Fibroblast of pulmonary artery (primary cell): ENCODE data around the gene SIRT1.
A peak's percentile ranks its signal among the peaks of the same experiment; 100 is the strongest.
"Not testable (repeated sequence)": the region's sequence is repeated elsewhere in the genome, so short reads cannot be mapped to it uniquely, and the experiment has no call there.

ENCODE experiments used
- DNase-seq: peaks from one replicate; pipeline ENCODE4 v3.0.0-alpha.2; 2010; ENCODE audit warnings: low read depth
- H3K4me3 ChIP-seq: replicated peaks from 2 replicates; pipeline ENCODE4 v1.5.1; 2011; ENCODE audit warnings: low read depth, mild to moderate bottlenecking, control low read depth, low read length, moderate library complexity
- TF ChIP-seq, protein P1 (sequence below): IDR thresholded peaks from 2 replicates; pipeline ENCODE4 v1.5.1; 2011; ENCODE audit warnings: mild to moderate bottlenecking, control low read depth, low read length, inconsistent platforms; ENCODE audit errors: missing control alignments

SIRT1 gene

DNA sequence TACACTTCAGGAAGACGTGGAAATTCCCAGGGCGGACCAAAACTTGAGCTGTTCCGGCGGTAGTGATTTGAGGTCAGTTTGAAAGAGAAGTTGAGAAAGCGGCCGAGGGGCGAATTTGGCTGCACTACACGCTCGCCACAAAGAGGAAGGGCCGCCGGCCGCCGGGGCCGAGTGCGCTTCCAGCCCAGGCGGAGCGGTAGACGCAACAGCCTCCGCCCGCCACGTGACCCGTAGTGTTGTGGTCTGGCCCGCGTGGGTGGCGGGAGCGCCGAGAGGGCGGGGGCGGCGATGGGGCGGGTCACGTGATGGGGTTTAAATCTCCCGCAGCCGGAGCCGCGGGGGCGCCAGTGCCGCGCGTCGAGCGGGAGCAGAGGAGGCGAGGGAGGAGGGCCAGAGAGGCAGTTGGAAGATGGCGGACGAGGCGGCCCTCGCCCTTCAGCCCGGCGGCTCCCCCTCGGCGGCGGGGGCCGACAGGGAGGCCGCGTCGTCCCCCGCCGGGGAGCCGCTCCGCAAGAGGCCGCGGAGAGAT lies at the start of gene SIRT1:
Gene SIRT1, plus strand, starts transcription at position 344 of the 529 bp plus-strand sequence. Its CDS starts 66 bp downstream, at position 410.
- peak; percentile 95 for DNase-seq
- H3K4me3 ChIP-seq = peak within 1 kb of the TSS; percentile 84
- TF ChIP-seq, protein P1, sequence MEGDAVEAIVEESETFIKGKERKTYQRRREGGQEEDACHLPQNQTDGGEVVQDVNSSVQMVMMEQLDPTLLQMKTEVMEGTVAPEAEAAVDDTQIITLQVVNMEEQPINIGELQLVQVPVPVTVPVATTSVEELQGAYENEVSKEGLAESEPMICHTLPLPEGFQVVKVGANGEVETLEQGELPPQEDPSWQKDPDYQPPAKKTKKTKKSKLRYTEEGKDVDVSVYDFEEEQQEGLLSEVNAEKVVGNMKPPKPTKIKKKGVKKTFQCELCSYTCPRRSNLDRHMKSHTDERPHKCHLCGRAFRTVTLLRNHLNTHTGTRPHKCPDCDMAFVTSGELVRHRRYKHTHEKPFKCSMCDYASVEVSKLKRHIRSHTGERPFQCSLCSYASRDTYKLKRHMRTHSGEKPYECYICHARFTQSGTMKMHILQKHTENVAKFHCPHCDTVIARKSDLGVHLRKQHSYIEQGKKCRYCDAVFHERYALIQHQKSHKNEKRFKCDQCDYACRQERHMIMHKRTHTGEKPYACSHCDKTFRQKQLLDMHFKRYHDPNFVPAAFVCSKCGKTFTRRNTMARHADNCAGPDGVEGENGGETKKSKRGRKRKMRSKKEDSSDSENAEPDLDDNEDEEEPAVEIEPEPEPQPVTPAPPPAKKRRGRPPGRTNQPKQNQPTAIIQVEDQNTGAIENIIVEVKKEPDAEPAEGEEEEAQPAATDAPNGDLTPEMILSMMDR = no peak

DNA sequence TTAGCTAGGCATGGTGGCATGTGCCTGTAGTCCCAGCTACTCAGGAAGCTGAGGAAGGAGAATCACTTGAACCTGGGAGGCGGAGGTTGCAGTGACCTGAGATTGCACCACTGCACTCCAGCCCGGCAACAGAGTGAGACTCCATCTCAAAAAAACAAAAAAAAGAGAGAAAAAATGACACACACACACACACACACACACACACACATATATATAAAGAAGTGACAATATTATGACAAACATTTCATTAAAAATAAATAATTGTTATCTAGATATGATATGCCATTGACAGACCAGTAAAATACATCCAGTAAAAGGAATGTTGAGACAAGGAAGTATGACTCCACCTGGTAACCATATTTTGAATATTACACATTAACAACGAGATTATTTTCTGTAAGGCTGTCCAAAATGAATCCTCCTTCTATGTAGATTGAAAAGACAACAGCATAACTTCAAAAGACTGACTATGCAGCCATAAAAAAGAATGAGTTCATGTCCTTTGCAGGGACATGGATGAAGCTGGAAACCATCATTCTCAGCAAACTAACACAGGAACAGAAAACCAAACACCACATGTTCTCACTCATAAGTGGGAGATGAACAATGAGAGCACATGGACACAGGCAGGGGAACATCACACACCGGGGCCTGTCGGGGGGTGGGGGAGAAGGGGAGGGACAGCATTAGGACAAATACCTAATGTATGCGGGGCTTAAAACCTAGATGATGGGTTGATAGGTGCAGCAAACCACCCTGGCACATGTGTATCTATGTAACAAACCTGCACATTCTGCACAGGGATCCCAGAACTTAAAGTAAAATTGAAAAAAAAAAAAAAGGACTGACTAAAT lies 48.7 kb upstream of the SIRT1 start:
- H3K4me3 ChIP-seq, DNase-seq: not testable (repeated sequence)

DNA sequence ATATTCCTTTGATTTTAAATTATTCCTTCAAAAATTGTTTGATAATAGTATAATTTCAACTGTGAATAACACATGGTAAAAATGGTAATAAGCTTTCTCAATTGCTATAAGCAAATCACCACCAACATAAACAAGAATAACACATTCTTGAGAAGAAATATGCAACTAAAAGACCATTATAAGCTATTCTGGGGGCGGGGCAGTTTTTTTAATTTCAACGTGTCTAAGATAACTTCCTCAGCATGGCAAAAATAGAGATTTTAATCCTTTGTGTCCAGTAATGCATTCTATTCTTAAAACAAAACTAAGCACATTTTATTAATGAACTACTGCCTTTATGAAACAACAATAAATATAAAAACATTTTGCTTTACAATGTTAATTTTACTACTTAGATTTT lies 48.0 kb upstream of the SIRT1 start:
- TF ChIP-seq, protein P1 = no peak
- no peak overlapping the region for H3K4me3 ChIP-seq

DNA sequence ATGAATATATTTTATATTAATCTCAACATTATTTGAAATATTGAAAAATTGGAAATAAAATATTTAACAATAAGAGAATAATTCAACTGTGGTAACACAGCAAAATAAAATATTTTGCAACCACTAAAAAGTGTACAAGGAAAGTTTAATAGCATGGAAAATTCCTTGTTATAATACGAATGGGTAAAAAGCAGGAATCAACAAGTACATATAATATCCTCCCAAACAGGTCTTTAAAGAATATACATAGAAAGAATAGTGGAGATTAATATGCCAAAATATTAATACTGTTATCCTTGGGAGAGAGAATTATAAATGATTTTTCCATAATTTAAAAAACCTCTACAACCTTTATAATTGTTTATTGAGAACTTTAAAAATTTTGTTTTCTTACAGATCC lies 47.5 kb upstream of the SIRT1 start:
- H3K4me3 ChIP-seq = peak overlapping the region; percentile 66
- DNase-seq = no peak
- TF ChIP-seq, protein P1 = no peak

More for the DNA sequence above, 48.0 kb upstream of the SIRT1 start:
- DNase-seq = no peak

DNA sequence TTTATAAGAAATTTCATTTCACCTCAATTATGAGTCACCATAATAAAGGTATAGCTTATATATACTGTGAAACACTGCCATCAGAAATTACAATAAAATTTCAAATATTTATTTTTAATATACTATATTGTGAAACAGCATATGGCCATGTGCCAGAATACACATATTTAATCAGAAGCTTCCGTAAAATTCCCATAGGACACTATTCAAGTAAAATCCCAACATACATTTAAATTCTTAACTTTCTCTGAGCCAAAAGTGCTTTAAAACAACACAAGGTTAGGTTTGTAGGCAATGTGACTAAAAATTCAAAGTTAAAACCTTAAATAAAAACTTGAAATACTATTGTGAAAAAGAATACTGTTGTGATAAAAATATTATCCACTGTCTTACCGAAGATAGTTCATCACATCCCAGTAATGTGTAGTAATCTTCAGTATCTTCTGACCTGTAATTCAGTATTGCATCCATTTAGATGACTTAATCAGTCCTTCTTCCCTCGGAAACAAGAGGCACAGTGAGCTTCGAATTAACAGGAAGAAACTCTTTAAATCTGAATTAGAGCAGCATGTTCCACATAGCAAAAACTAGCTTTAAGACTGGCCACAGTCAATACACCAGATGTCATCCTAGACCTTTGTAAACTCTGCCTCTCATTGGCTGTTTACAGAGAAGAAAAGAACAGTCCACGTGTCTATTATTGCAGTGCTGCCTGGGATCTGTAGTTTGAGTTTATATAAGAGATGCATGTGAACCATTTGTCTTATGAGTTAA lies 46.7 kb upstream of the SIRT1 start, which contains the start of gene DNAJC12:
Gene DNAJC12, minus strand, starts transcription at position 648 of the 774 bp plus-strand sequence. Its CDS starts 177 bp downstream, at position 471.
- peak within 1 kb of the TSS; percentile 66 for H3K4me3 ChIP-seq
- peak; percentile 82 for DNase-seq
- TF ChIP-seq, protein P1 = no peak

DNA sequence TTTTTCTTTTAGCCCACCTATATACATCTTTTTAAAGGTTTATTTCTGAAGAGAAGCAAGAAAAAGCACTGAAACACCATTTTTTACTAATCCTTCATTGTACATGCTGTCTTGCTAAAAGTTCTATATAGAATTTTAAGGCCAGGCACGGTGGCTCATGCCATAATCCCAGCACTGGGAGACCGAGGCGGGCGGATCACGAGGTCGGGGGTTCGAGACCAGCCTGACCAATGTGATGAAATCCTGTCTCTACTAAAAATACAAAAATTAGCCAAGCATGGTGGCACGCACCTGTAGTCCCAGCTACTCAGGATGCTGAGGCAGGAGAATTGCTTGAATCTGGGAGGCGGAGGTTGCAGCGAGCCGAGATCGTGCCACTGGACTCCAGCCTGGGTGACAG lies 44.9 kb upstream of the SIRT1 start:
- not testable (repeated sequence) for H3K4me3 ChIP-seq, DNase-seq

DNA sequence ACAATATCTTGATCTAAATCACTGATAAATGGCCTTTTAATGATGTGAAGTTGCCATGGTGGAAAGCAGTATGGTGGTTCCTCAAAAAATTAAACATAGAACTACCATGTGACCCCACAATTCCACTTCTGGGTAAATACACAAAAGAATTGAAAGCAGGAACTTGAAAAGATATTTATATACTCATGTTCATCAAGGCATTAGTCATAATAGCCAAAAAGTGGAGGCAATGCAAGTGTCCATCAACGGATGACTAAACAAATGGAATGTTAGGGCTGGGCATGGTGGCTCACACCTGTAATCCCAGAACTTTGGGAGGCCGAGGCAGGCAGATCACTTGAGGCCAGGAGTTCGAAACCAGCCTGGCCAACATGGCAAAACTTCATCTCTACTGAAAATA lies 44.5 kb upstream of the SIRT1 start:
- TF ChIP-seq, protein P1 = no peak
- no peak overlapping the region for H3K4me3 ChIP-seq
- DNase-seq = no peak
